ENCODE measurements around the gene LPIN2. TPM values are rescaled to one million over a fixed set of nuclear protein-coding genes. Genes with fewer than 3 reads are reported as not detected.

The LPIN2 gene
- total and polyA plus RNA-seq, 2 of the 13 experiments (the other 11 are each of a cell fraction or from before 2014, with no cell fraction given) = 46.0 to 119 TPM

GRCh38 chr18:2984703-2985261 lies 28.2 kb downstream of the LPIN2 start (continued):
- TF ChIP-seq PHB2 (IDR thresholded peaks at IDR 0.05; ENCODE audit: partially characterized antibody) (no peak), JUNB (CRISPR knock-in tag; IDR thresholded peaks at IDR 0.05; ENCODE audit: borderline replicate concordance) (peak; percentile 75; the same call in 1 of the 2 replicates), AHR (CRISPR knock-in tag; IDR thresholded peaks at IDR 0.05) (0 out of 2 replicates have a peak, but pooled peaks have one; percentile 33), ZNF761 (CRISPR knock-in tag; conservative IDR thresholded peaks at IDR 0.05) (no peak), SMAD1 (CRISPR knock-in tag; IDR thresholded peaks at IDR 0.05; ENCODE audit: borderline replicate concordance, low read depth) (no peak), POLR2G (IDR thresholded peaks at IDR 0.05; ENCODE audit: low read depth, low read length) (peak; percentile 32; the same call in 1 of the 2 replicates)
- TF ChIP-seq, protein P1, sequence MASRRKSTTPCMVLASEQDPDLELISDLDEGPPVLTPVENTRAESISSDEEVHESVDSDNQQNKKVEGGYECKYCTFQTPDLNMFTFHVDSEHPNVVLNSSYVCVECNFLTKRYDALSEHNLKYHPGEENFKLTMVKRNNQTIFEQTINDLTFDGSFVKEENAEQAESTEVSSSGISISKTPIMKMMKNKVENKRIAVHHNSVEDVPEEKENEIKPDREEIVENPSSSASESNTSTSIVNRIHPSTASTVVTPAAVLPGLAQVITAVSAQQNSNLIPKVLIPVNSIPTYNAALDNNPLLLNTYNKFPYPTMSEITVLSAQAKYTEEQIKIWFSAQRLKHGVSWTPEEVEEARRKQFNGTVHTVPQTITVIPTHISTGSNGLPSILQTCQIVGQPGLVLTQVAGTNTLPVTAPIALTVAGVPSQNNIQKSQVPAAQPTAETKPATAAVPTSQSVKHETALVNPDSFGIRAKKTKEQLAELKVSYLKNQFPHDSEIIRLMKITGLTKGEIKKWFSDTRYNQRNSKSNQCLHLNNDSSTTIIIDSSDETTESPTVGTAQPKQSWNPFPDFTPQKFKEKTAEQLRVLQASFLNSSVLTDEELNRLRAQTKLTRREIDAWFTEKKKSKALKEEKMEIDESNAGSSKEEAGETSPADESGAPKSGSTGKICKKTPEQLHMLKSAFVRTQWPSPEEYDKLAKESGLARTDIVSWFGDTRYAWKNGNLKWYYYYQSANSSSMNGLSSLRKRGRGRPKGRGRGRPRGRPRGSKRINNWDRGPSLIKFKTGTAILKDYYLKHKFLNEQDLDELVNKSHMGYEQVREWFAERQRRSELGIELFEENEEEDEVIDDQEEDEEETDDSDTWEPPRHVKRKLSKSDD (CRISPR knock-in tag; IDR thresholded peaks at IDR 0.05; ENCODE audit: low read depth) = no peak
- TF ChIP-seq, protein P2, sequence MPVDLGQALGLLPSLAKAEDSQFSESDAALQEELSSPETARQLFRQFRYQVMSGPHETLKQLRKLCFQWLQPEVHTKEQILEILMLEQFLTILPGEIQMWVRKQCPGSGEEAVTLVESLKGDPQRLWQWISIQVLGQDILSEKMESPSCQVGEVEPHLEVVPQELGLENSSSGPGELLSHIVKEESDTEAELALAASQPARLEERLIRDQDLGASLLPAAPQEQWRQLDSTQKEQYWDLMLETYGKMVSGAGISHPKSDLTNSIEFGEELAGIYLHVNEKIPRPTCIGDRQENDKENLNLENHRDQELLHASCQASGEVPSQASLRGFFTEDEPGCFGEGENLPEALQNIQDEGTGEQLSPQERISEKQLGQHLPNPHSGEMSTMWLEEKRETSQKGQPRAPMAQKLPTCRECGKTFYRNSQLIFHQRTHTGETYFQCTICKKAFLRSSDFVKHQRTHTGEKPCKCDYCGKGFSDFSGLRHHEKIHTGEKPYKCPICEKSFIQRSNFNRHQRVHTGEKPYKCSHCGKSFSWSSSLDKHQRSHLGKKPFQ (CRISPR knock-in tag; IDR thresholded peaks at IDR 0.05; ENCODE audit: insufficient replicate concordance) = peak; percentile 40
- TF ChIP-seq, protein P3, sequence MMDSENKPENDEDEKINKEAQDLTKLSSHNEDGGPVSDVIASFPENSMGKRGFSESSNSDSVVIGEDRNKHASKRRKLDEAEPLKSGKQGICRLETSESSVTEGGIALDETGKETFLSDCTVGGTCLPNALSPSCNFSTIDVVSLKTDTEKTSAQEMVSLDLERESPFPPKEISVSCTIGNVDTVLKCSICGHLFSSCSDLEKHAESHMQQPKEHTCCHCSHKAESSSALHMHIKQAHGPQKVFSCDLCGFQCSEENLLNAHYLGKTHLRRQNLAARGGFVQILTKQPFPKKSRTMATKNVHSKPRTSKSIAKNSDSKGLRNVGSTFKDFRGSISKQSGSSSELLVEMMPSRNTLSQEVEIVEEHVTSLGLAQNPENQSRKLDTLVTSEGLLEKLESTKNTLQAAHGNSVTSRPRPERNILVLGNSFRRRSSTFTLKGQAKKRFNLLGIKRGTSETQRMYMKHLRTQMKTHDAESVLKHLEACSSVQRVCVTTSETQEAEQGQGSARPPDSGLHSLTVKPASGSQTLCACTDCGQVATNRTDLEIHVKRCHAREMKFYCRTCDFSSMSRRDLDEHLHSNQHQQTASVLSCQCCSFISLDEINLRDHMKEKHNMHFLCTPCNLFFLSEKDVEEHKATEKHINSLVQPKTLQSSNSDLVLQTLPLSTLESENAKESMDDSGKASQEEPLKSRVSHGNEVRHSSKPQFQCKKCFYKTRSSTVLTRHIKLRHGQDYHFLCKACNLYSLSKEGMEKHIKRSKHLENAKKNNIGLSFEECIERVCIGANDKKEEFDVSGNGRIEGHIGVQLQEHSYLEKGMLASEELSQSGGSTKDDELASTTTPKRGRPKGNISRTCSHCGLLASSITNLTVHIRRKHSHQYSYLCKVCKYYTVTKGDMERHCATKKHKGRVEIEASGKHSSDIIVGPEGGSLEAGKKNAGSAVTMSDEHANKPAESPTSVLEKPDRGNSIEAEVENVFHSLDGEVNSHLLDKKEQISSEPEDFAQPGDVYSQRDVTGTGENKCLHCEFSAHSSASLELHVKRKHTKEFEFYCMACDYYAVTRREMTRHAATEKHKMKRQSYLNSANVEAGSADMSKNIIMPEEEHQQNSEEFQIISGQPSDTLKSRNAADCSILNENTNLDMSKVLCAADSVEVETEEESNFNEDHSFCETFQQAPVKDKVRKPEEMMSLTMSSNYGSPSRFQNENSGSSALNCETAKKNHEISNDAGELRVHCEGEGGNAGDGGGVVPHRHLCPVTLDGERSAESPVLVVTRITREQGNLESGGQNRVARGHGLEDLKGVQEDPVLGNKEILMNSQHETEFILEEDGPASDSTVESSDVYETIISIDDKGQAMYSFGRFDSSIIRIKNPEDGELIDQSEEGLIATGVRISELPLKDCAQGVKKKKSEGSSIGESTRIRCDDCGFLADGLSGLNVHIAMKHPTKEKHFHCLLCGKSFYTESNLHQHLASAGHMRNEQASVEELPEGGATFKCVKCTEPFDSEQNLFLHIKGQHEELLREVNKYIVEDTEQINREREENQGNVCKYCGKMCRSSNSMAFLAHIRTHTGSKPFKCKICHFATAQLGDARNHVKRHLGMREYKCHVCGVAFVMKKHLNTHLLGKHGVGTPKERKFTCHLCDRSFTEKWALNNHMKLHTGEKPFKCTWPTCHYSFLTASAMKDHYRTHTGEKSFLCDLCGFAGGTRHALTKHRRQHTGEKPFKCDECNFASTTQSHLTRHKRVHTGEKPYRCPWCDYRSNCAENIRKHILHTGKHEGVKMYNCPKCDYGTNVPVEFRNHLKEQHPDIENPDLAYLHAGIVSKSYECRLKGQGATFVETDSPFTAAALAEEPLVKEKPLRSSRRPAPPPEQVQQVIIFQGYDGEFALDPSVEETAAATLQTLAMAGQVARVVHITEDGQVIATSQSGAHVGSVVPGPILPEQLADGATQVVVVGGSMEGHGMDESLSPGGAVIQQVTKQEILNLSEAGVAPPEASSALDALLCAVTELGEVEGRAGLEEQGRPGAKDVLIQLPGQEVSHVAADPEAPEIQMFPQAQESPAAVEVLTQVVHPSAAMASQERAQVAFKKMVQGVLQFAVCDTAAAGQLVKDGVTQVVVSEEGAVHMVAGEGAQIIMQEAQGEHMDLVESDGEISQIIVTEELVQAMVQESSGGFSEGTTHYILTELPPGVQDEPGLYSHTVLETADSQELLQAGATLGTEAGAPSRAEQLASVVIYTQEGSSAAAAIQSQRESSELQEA (CRISPR knock-in tag; IDR thresholded peaks at IDR 0.05; ENCODE audit: not compliant biosample characterization) = no peak

Measured in HepG2 (cell line).